Measurements from ENCODE around the gene SREBF2.

SREBF2 gene

DNA sequence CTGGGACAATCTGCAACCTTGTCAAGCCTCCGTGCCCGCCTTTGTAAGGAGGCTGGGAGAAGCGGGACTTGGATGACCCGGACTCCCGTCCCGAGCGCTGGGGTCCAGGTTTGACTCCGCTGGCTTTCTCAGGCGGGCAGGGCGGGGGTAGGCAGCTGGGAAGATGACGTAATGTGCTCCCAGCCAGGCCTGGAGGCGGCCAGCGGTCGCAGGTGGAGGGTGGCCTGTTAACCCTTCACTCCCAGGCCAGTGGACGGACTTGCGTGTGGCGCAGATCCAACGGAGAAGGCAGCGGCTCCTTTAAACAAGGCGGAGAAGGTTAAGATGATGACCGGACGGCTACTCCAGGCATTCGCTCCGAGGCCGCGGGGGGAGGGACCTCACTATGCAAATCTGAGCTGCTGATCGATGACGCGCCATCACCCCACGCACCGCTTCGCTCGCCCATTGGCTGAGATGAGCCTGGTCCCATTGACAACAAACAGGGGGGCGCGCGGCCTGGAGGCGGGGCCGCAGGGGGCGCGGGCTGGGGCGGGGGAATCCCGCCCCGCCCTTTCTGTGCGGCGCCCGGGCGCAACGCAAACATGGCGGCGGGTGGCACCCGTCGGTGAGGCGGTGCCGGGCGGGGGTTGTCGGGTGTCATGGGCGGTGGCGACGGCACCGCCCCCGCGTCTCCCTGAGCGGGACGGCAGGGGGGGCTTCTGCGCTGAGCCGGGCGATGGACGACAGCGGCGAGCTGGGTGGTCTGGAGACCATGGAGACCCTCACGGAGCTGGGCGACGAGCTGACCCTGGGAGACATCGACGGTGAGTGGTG, at the start of gene SREBF2:
SREBF2 (plus strand) TSS at position 553 of the 816 bp plus-strand sequence; CDS start at position 719, 166 bp downstream.
- peak; percentile 100 for DNase-seq (ENCODE audit: low spot score)

DNA sequence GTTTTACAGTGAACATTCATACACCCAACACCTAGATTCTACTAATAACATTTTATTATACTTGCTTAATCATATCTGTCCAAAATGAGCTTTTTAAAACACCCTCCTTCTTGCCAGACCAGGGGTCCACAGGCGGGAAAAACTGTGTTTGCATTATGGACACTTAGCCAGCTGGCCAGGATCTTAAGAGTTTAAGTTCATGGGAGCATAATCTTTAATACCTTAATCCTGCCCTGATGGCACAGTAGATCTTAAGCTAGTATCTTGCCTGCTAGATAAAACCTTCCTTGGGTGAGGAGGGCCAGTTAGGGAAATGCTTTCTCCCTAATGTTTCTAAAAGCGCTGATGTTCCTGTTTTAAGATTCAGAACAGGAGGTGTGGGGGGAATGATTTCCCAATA, 45.6 kb upstream of the SREBF2 start:
- no peak for DNase-seq (ENCODE audit: low spot score)

DNA sequence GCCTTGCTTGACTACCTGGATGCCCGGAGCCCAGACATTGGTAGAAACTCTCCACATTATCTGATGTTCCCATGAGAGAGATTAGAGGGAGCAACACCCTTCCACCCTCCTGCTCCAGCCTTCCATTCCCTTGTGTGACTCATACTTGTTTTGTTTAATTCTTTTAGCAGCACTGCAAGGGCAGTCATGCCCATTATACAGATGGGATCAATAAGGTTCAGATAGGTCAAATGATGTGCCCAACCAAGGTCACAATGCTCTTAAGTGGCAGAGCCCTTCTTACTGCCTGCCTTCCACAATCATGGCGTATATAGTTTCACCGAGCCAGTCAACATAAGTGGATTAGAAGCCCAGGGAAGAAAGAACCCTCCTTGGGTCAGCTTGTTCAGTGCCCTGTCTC, 39.0 kb upstream of the SREBF2 start:
- DNase-seq (ENCODE audit: low spot score) = no peak

DNA sequence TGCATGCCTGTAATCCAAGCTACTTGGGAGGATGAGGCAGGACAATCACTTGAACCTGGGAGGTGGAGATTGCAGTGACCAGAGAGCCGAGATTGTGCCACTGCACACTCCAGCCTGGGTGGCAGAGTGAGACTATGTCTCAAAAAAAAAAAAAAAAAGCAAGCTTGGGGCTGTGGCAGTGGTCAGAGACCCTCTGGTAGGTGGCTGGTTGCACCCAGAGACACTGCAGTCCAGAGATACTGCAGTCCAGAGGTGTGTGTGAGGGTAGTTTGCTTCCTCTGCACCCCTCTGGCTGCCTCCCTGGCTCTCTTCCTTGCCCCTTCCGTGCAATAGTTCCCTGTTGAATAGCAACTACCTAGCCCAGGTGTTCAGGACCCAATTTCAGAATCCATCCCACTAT, 34.2 kb upstream of the SREBF2 start:
- DNase-seq (ENCODE audit: low spot score) = no peak

DNA sequence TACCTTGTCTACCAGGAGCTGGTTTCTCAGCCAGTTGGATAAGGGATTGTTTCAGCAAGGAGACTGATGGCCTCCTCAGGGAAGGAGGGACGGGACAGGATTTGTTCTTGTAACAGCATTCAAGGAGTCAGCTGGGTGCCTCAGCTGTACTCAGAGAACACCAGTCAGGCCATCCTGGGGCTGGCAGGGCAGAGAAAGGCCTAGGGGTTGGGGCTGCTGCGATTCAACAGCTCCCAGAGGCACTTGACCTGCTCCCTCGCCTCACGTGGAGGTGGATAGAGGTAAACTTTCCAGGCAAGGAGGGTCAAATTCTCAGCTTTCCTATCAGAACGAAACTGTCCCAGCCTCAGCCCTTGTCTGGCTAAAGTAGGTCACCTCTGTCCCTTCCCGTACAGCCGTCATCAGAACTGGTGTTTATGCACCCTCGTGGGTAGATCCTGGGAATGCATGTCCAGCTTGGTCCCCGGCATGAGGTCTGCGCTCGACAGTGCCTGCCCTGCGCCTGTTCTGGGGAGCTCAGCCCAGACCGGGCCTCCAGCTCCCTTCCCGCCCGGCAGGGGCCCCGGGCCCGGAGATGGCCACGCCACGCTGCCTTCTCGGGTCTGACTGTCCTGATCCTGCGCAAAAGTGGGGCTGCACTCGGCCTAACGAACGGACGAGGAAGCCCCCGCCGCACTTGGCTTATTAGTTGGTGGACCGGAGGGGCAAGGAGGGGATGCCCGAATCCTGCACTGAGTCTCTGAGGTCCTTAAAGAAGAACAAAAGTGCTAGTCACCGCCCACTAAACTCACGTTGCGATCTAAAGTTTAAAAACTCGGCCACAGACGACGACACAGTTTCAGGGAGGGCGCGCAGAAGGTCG, 33.2 kb upstream of the SREBF2 start:
- DNase-seq (ENCODE audit: low spot score) = peak; percentile 64

DNA sequence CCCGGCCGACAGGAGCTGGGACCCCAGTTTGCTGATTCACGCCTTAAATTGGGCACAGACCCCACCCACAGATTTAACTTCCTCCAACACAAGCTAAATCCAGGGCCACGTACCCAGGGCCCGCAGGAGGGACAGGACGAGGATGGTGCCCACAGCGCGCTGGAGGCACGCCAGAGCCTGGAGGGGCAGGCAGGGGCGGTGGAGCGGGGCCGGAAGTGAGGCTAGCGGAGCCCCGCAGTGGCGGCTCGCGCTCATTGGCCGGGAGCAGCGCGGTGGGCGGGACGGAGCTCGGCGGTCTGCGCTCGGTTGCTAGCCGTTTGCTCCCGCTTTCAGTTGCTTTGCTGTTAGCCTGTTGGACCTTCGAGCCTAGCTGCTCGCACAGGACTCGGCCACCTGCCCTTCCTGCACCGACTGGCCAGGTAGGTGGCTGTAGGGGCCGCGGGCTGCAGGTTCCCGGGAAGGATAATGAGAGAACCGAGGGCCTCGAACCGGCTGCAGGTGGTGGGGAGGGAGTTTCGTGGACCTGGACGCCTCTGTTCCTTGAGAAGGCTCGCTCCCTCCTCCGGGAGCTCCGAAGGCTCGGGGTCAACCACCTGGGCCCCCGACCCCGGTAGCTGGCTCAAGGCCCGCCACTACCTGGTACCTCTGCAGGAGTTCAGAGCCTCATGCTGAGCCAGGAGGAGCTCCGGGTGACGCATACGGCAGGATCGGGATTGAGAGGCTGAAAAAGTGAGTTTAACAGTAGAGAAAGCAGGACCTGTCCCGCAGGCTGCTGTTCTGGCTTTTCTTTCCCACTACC, 32.4 kb upstream of the SREBF2 start, which contains the start of gene CCDC134:
CCDC134 (plus strand) TSS at position 332 of the 799 bp plus-strand sequence. CDS start 8,212 bp downstream, outside the sequence.
- DNase-seq (ENCODE audit: low spot score) = peak; percentile 93

DNA sequence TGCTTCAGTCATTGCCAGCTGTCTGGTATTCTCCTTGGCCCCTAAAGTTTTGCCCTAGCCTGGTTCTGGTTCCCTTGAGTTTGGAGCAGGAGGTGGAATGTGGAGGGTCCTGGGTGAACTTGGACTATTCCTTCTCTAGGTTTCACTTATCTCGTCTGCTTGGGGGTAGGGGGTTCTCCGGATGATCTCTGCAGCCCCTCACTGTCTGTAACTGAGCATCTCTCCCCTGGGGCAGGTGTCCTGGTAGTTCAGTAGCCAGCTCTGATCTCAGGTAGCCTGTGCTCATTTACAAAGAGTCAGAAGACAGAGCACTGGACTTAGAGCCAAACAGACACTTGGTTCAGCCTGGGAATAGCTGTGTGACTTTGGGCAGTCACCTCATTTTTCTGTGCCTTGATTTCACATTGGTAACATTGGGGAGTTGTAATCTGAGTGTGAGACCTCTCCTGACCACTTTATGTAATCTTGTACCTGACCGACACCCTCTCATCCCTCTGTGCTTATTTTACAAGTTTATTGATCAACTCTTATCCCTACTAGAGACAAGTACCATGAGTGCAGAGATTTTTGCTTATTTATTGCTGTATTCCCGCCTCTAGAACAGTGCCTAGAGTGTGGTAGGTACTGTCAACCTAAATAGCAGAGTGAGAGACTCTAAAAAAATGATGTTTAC, 31.6 kb upstream of the SREBF2 start:
- no peak for DNase-seq (ENCODE audit: low spot score)

DNA sequence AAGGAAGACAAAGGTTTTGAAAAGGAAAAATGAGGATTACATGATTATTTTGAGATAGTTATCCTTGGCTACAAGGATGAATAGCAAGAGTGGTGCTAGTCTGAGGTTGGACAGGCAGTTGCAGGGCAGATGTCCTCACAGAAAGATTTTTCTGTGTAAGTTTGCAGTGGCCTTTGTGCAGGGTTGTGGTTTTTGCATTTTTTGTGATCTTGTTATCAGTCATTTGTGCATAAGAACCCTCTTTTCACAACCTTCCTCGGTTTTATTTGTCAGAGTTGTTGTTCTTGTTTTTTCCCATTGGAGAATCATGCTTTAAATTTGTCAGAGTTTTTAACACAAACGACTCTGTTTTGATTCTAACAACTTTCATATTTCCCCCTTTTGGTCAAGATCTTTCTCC, 31.0 kb upstream of the SREBF2 start:
- no peak for DNase-seq (ENCODE audit: low spot score)

DNA sequence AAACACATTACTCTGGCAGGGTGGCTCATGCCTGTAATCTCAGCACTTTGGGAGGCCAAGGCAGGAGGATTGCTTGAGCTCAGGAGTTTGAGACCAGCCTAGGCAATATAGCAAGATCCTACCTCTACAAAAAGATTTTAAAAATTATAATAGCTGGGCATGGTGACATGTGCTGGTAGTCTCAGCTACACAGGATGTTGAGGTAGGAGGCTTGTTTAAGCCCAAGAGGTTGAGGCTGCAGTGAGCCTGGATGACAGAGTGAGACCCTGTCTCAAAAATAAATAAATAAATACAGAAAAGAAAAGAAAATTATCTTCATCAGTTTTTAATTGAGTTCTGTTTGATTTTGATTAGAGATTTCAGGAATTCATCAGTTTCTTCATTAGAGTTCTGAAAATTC, 27.3 kb upstream of the SREBF2 start:
- DNase-seq (ENCODE audit: low spot score) = no peak

DNA sequence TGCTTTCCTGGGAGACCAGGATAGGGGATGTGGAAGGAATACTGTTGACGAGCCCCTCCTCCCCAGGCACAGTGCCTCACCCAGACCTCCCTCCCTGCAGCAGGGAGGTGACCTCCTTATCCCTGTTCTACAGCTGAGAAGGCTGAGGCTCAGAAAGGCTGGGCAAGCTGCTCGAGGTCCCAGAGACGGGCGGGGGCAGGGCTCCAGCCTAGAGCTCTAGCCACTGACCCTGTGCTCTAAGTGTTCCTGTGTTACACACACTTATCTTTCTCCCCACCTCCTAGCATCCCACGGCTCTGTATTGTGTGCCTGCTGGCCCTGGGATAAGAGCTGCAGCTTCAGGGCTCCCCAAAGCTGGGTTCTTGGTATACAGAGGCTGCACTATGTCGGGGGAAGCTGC, 24.5 kb upstream of the SREBF2 start:
- DNase-seq (ENCODE audit: low spot score) = no peak

DNA sequence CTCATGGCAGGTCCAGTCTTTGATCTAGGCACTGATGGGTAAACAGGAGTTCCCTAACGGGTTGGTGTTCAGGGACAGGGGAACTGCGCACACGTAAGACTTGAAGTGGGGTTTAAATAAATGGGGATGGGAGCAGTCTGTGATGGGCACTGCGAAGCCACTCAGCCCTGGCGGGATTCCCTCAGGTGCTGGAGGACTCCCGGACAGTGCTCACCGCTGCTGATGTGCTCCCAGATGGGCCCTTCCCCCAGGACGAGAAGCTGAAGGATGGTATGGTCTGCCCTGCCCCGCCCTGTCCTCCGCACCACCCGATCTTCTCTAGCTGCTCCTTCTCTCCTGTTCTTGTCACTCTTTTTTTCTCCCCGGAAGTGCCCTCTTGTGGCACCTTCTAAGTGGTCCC, 22.9 kb upstream of the SREBF2 start:
- DNase-seq (ENCODE audit: low spot score) = no peak

DNA sequence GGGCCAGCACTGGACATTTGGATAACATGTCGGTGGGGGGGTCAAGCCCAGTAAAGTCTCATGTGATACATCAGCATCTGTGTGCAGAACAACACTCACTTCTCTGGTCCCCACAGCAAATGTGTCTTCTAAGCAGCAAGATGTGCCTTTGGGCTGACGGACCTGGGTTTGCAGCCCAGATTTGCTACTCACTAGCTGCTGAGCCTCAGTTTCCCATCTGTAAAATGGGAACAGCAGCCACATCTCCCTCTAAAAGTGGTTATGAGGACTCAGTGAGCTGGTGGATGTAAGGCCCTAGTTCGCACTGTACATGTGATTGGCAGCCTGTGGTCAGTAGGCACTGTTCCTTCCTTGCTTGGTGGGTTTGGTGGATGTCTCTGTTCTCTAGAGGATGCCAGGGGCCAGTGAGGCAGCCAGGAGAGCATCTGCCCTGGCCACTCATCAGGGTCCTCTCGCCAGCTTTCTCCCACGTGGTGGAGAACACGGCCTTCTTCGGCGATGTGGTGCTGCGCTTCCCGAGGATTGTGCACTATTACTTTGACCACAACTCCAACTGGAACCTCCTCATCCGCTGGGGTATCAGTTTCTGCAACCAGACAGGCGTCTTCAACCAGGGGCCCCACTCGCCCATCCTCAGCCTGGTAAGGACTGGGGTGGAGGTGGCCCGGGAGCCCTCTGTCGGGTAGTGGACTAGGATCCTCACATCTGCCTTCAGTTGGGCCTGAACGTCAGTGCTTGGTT, 19.9 kb upstream of the SREBF2 start:
- no peak for DNase-seq (ENCODE audit: low spot score)

DNA sequence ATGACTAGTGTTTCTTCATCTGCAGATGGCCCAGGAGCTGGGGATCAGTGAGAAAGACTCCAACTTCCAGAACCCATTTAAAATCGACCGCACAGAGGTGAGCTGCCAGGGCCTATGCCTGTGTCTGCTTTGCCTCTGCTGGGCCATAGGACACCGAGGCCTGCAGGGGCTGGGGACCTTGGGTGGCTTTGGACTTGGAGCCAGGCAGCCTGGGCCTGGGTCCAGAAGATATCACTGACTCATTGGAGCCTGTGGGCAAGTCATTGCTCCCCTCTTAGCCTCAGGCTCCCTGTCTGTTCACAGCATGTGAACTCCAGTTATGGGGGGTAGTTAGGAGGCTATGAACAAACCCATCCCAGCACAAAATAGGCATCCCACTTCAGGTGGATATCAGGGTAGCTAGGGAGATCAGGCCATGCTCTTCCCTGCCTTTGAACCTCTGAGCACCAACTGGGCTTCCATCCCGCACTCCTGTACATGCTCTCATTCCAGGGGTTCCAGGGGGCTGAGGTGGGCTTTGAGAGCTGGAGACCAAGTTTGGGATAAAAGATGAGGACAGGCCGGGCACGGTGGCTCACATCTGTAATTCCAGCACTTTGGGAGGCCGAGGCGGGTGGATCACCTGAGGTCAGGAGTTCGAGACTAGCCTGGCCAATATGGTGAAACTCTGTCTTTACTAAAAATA, 19.0 kb upstream of the SREBF2 start:
- DNase-seq (ENCODE audit: low spot score) = no peak

DNA sequence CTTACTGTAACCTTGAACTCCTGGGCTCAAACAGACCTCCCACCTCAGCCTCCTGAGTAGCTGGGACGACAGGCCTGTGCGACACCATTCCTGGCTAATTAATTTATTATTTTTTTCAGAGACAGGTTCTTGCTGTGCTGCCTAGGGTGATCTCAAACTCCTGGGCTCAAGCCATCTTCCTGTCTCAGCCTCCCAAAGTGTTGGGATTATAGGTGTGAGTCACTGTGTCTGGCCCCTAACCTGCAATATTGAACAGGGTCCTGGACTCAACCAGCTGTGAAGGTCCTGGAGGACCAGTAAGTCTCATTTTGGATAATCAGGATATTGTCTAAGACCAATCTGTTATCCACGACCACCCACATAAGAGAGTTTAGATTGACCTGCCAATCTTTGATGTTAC, 17.2 kb upstream of the SREBF2 start:
- DNase-seq (ENCODE audit: low spot score) = no peak

DNA sequence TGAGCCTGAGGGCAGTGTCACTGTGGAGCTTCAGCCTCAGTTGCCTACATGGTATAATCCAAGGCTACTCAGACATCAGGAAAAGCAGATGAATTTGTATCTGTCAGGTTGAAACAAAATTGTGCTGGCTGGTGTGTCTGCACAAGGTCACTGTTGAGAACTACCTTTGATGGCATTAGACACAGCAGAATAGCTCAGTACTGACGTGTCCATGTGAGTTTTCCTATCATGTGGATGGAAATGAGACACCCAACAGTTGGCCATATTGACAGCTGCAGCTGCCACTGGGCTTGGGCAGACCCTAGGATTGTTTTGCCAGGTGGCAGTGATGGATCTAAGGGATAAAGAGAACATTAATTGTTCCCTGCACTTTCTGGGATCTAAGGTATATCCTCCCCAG, 16.7 kb upstream of the SREBF2 start:
- no peak for DNase-seq (ENCODE audit: low spot score)

DNA sequence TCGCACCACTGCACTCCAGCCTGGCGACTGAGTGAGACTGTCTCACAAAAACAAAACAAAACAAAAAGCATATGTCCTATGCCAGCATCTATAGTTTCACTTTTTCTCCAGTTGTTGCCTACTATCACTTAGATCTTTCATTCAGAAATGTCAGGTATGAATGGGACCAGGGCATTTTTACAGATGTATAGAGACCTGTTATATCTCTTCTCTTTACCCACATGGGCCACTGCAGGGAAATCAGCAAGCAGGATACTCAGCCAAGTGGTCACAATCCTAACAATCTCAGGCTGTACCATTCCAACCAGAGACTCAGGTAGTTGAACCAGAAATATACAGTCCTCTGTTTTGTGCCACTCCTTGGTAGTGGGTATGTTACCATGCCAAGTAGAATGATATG, 16.0 kb upstream of the SREBF2 start:
- DNase-seq (ENCODE audit: low spot score) = no peak

DNA sequence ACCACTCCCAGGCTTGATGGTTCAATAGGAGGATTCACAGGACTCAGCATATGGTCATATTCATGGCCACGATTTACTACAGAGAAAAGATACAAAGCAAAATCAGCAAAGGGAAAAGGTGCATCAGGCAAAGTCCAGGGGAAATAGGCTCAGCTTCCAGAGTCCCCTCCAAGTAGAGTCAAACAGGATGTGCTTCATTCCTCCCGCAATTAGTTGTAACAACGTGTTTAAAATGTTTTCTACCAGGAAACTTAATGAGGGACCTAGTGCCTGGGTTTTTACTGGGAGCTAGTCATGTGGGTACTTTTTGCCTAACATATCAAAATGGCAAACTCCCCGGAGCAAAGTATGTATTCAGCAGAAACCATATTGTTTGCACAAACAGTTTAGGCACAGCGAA, 14.9 kb upstream of the SREBF2 start:
- DNase-seq (ENCODE audit: low spot score) = no peak

DNA sequence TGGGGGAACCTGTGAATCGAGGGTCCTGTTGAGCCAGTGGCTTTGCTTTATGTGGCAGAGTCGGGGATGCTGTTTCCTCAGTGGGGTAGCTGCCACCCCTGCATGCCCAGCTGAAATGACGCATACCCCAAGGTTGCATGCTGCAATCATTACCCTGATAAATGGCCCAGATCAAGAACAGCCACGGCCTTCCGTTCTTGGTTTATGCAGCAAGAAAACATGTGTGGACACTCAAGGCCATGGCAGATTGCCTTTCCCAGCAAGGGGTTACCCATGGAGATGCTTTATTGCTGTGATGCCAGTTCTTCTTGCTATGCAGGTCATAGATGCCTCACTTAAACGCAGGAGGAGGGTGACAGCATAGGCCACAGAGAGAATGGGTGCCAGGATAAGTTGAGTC, 14.3 kb upstream of the SREBF2 start:
- no peak for DNase-seq (ENCODE audit: low spot score)

DNA sequence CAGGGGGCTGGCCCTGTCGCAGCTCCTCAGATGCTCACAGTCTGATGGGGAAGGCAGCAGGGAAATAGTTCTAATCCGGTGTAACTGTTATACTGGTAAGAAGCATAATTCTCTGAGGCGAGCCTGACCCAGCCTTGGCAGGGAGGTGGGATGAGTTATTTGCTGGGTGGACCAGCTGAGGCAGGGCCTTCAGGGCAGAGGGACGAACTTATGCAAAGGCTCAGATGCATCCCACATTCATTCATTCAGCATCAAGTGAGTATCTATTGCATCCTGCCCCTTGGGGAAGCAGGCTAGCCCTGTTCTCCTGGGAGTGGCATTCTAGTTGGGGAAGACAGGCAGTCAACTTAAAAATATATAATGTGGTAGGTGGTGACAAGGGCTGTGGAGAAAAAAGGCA, 13.6 kb upstream of the SREBF2 start:
- no peak for DNase-seq (ENCODE audit: low spot score)

DNA sequence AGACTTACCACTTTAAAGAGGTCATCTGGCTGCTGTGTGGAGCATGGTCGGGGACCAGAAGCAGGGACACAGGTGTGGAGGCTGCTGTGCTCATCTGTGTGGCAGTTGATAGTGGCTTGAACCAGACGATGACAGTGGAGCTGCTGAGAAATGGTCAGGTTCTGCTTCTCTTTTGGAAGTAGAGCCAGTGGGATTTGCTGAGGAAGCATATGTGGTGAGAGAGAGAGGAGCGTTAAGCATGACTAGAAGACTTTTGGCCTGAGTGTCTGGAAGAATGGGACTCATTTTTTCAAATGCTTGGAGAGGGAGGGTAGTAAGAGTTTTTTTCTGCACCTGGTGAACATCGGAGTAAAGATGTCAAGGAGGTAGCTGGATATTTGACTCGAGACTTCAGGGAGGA, 12.5 kb upstream of the SREBF2 start:
- no peak for DNase-seq (ENCODE audit: low spot score)
